ENCODE measurements around the gene IBA57.
"Not testable (repeated sequence)": the region's sequence is repeated elsewhere in the genome, so short reads cannot be mapped to it uniquely, and the experiment has no call there.

Gene IBA57

DNA sequence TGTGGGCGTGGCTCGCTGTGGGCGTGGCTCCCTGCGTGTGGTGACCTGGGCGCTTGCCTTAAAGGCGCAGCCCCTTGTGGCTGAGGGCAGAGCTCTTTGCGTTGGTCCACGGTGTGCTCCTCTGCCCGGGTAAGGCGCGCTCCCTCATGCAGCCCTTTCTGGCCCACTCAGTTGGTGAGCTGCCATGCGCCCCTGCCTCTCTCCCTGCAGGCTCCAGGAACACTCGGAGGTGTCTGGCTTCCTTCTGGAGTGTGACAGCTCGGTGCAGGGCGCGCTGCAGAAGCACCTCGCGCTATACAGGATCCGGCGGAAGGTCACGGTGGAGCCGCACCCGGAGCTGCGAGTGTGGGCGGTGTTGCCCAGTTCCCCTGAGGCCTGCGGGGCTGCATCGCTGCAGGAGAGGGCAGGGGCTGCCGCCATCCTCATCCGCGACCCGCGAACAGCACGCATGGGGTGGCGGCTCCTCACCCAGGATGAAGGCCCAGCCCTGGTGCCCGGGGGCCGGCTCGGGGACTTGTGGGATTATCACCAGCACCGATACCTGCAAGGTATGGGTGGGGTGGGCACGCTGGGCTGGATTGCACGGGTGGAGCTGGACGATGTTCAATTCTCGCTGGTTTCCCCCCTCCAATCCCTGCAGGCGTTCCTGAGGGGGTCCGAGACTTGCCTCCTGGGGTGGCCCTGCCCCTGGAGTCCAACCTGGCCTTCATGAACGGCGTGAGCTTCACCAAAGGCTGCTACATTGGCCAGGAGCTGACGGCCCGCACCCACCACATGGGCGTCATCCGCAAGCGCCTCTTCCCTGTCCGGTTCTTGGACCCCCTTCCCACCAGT is 9.1 kb downstream of the IBA57 start:
- DNase-seq = peak; percentile 19 to 58

DNA sequence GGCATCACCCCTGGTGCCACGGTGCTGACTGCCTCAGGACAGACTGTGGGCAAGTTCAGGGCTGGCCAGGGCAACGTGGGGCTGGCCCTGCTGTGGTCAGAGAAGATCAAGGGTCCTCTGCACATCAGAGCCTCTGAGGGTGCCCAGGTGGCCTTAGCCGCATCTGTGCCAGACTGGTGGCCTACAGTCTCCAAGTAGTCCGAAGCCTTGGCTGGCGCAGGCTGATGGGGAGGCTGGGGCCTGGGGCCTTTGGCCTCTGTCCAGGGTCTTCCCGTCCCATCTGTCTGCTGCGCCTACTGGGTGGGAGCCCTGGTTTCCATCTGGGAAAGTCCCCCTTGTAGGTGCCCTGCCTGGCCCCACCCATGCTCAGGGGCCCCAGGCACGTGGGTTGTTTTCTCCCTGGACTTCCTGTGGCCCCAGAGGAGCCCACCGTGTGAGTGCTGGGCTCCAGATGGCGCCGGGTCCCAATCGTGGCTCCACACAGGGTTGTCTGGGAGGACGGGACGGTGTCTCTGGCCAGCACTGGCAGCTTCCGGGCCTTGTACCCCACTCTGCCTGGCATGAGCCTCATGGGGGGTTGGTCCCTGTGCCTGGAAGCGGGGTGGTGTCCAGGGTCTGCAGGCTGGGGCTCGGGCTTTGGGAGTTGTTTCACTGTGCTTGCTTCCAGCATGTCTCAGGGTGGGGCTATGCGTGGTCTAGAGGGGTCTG is 9.9 kb downstream of the IBA57 start:
- DNase-seq = no peak

DNA sequence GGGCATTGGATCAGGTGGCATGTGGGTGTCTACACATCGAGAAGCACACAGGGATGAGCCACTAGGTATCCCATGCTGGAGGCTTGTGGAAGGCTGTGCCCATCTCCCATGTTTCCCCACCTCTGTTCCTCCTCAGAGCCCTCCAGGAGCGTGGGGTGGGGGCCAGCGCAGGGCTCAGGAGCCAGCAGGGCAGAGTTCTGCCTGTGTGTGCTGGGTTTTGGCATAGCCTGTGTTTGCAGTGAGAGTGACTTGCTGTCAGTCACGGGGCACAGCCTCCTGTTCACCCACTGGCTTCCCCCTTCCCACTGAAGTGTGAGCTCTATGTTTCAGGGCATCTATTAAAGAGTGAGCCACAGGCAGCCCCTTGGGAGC is 10.4 kb downstream of the IBA57 start:
- DNase-seq = no peak

DNA sequence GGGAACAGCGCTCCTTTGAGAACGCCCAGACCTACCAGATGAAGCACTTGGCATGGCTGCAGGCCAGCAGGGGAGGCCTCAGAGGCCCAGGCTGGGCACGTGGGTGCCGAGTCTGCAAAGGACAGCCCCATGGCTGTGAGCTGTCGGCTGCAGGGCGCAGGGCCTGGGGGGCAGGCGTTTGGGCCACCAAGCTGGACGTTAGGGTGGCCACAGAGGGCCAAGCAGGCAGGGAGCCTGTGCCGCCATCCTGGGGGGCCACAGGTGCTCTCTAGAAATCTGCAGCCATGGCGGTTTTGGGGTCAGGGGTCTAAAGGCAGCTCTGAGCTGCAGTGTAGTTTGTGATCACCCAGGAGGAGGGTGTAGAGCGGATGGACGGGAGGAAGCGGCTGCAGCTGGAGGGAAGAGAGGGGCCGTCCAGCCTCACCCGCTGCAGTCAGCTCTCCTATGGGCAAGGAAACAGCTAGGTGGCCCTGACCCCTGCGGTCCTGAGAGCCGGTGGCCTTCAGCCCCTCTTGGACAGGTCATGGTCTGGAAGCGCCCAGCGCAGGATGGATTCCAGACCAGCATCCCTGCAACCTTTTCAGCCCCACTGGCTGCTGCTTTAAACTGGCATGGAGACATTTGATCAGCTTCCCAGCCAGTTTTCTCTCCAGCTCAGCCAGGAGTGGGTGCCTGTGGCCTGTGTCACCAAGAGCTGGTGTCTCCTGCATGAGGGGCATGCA is 11.0 kb downstream of the IBA57 start:
- no peak for DNase-seq

DNA sequence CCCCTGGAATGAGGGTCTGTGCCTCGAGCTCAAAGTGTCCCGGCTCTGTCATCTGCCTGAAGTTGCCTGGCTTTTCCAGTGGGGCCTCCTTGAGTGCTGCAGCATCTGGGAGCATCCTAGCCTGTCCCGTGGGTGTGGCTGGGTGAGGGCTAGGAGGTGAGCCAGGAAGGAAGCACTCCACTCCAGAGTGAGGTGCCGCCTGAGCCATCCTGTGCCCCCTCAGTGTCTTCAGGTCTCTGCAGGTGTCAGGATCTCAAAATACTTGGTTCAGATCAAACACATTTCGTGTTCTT is 11.5 kb downstream of the IBA57 start:
- no peak for DNase-seq

DNA sequence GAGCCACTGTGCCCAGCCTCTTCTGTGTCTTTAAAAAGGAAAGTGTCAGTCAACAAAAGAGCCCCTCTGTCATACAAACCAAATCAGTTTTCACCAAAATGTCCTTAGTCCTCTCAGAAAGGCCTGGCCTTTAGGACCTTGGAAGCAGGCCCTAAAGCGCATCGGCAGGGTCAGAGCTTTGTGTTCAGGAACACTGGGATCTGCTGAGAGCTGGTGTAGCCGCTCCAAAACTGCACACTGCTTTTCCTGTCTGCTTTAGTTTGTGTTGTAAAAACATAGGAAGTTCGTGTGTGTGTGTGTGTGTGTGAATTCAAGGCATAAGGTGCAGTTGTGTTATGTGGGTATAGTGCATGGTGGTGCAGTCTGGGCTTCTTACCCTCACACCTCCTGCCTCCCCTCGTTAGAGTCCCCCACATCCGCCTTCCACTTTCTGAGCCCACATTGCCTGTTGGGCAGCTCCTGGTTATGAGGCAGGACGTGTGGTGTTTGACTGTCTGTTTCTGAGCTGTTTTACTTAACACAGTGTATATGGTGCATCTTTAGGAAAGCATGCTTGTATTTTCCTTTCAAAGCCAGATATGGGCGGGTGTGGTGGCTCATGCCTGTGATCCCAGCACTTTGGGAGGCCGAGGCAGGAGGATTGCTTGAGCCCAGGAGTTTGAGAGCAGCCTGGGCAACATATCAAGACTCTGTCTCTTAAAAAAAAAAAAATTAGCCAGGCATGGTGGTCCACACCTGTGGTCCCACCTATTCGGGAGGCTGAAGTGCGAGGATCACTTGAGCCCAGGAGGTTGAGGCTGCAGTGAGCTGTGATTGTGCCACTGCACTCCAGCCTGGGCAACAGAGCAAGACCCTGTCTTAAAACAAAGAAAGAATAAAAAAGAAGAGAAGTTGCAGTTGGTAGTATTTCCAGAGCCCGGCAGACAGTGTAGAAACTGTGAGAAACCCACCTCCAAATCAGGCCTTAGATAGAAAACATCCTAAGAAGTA is 12.4 kb downstream of the IBA57 start:
- DNase-seq = no peak

DNA sequence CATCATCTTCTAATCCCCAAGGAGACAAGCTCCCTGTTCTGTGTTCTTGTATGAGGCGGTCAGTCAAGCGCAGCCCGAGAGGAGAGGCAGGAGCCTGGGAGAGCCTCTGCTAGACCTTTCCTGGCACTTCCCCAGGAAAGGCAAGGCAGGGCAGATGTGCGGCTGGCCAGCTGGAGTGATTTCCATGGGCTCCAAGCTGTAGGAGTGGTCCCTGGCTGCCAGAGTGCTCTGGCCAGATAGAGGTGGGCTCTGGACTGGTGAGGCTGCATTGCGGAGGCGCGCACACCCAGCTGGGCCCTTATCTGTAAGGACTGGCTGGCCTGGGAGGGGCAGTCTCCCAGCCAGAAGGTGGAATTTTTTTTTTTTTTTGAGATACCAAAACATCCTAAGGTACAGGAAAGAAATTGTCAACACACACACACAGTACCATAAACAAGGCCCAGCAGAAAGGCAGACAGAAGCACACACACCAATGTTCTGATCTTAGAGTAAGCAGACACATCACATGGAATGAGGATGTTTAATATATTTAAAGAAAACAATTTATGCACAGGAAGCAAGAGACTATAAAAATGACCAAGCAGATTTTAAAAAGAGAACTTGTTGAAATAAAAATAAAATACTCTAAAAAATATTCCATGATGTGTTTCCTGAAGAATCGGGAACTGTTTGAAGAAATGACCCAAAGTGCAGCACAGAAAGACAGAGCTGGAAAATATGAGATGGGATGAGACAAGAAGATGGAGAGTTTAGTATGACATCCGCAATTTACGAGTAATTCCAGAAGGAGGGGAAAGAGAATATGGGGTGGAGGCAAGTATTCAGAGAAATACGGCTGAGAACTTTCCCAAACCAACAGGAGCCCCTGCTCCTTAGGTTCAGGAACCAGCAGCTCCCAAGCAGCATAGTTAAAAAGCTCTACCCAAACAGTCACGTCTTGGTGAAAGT is 13.4 kb downstream of the IBA57 start:
- DNase-seq = no peak

DNA sequence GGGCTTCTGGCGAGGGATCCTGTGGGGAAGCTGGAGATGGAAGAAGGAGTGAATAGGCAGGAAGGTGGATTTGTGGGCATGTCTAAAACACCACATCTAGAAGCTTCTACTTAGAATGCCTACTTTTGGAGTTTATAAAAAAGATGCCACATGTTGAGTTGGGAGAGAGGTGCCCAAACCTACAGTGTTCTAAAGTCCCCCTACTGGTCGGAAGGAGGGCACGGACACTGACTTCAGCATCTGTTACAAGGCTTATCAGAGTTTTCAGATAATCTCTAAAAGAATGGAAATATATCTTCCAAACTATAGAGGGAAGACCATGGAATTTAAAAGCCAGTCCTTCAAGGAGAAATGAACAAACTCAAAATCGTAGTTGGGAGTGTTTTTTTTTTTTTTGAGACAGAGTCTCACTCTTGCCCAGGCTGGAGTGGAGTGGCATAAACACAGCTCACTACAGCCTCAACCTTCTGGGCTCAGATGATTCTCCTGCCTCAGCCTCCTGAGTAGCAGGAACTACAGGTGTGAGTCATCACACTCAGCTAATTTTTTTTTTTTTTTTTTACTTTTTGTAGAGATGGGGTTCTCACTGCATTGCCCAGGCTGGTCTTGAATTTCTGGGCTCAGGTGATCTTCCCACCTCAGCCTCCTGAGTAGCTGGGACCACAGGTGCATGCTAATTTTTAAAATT is 14.8 kb downstream of the IBA57 start:
- no peak for DNase-seq

DNA sequence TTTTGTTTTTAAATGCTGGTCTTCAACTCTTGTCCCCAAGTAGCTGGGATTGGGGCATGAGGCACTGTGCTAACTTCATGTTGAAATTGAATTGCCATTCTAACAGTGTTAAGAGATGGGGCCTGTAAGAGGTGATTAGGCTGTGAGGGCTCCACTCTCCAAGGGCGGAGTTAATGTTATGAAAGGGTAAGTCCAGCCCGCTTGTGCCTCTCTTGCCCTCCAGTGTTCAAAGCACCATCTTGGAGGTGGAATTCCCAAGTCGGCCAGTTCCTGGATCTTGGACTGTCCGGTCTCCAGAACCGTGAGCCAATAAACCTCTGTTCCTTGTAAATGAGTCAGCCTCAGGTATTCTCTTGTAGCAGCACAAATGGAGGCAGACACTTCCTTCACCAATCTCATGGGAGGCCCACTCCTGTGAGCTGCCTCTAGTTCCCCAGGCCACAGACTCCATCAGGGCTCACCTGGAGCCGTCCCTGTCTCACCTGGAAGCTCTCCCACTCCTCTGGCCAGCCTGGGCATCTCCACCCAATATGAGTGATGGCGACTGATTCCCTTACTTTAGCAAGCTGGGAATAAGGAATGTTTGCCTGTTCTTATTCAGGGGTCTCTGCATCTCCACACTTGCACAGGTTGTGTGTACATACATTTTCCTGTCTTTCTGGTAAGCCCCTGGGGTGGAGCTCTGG is 15.5 kb downstream of the IBA57 start:
- no peak for DNase-seq

DNA sequence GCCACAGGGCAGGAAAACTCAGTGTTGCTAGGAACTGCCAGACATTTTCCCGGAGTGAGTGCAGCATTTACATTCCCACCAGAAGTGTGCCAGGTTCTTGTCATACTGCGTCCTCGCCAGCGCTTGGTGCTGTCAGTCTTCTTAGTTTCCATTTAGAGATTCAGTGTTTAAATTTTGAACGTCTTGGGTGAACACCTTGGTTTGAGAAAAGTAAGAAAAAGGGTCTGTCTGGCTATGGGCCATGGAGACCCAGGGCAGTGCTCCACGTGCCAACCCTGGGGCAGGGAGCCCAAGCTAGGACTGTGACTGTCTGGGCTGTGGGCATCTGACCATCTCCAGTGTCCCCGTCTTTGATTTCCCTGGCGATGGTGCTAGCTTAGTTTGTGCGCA is 16.0 kb downstream of the IBA57 start:
- DNase-seq = no peak

DNA sequence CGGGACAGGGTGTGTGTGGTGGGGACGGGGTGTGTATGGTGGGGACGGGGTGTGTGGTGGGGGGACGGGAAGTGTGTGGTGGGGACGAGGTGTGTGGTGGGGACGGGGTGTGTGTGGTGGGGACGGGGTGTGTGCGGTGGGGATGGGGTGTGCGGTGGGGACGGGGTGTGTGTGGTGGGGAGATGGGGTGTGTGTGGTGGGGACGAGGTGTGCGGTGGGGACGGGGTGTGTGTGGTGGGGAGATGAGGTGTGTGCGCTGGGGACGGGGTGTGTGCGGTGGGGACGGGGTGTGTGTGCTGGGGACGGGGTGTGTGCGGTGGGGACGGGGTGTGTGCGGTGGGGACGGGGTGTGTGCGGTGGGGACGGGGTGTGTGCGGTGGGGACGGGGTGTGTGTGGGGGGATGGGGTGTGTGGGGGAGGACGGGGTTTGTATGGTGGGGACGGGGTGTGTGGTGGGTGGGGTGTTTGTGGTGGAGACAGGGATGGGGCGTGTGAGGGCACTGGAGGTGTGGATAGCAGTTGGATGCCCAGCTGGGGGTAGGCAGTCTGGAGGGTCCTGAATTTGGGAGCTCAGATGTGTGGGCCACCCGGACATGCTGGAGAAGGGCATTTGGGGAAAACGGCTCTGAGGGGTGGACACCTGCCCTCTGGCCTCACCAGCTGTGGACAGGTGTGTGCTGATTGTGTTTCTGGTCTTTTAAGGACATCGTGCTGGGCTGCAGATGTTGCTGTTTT is 16.9 kb downstream of the IBA57 start:
- DNase-seq = no peak

DNA sequence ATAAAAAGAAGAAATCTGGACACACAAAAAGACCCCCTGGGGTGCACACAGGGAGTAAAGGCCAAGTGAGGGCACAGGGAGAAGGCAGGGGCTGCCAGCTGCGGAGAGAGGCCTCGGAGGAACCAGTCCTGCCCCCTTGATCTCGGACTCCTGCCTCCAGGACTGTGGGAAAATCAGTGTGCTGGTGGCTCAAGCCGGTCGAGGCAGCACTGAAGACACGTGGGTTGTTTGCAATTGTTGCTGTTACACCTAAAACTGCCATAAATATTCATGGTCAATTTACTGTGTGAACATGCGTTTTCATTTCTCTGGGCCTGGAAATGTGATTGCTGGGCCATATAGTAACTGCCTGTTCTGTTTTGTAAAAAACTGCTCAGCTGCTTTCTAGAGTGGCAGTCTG is 18.5 kb downstream of the IBA57 start:
- no peak for DNase-seq

DNA sequence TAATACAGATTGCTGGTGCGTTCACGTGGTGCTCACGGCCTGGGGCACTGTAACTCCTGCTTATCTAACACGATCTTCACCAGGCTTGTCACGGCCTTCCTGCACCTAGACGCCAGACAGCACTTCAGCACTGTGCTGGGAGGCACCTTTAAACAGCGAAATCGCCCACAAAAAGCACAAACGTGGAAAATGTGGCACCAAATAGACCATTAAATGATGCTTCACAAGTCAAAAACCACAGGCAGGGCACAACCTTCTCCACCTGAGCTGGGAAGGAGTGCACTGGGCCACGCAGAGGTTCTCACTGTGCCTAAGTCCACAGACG is 20.0 kb downstream of the IBA57 start:
- no peak for DNase-seq

DNA sequence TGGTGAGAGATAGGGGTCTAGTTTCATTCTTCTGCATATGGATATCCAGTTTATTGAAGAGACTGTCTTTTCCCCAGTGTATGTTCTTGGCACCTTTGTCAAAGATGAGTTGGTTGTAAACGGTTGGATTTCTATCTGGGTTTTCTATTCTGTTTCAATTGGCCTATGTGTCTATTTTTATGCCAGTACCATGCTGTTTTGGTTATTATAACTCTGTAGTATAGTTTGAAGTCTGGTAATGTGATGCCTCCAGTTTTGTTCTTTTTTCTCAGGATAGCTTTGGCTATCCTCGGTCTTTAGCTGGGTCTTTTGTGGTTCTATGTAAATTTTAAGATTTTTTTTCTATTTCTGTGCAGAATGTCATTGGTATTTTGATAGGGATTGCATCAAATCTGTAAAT is 22.6 kb downstream of the IBA57 start:
- not testable (repeated sequence) for DNase-seq

DNA sequence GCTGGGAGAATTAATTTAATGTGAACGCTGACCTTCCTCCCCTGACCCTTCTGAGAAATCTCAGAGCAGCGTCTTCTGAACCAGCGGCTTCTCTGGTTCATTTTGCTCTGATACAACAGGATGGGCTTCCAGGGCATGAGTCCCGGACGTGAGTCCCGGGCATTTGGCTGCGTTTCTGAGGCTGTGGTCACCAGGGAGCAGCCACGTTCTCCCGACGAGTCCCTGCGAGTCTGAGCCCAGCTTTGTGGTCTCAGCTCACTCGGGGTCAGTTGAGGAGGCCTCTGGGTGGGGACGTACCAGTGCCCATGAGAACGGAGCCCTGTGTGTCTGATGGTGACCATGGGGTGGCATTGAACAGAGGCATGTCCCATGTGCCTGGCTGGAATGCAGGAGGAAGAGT is 24.6 kb downstream of the IBA57 start:
- DNase-seq = no peak

DNA sequence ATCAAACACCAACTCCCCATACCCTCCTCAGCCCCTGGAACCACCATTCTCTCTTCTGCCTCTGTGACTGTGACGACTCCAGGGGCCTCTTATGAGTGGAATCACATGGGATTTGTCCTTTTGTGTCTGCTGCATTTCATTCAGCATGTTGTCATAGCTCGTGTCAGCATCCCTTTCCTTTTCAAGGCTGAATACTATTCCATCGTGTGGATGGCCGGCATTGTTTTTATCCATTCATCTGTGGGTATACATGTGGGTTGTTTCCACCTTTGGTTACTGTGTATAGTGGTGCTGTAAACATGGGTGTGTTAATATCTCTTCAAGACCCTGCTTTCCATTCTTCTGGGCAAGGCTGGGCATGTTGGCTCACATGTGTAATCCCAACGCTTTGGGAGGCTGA is 25.2 kb downstream of the IBA57 start:
- DNase-seq = no peak

DNA sequence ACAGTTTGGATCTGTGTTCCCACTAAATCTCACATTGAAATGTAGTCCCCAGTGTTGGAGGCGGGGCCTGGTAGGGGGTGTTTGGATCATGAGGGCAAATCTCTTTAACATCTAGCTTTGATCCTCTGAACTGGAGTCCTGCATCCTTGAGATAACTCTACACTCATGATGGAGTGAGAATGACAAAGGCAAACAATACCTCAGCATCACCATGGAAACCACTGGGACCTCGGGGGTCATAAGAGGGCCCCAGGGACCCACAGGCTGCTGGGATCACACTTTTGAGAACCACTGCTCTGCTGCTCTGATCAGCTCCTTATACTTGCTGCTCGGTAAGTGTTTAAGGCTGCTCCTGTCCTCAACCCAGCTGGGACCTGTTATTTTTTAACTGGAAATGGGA is 28.8 kb downstream of the IBA57 start:
- DNase-seq = no peak

DNA sequence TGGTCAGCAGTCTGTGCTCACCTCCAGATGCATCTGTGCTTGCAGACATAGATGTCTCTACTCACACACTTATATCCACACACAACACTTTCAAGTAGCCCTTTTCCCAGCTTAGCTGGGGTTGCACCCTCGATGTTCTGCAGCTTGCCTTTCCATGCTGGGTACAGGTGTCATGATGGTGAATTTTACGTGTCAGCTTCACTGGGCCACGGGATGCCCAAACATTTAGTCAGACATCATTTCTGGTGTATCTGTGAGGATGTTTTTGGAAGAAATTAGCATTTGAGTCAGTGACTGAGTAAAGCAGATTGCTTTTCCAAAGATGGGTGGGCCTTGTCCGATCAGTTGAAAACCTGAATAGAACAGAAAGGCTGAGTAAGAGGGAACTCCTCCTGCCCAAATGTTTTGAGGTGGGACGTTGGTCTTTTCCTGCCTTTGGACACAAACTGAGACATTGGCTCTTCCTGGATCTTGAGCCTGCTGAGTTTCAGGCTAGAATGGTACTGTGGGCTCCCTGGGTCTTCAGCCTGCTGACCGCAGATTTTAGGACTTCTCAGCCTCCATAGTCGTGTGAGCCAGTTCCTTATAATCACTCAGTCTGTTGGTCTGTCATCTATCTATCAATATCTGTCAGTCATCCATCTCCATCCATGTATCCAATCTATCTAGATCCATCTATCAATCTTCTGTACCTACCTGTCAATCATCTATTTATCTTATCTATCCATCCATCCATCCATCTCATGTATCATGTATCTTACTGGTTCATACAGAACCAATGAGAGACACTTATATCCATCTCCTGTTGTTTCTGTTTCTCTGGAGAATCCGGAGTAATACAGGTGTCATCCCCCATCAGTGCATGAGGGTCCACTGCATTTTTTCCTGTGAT is 29.6 kb downstream of the IBA57 start:
- DNase-seq = no peak
